Kidney (tissue), 14 donors: ENCODE data around the gene EIF6. TPM values are rescaled to one million over a fixed set of nuclear protein-coding genes. Genes with fewer than 3 reads are reported as not detected.
"Not testable (repeated sequence)": the region's sequence is repeated elsewhere in the genome, so short reads cannot be mapped to it uniquely, and the experiment has no call there.

Experiments
- DNase-seq, 5 donors: peaks; one replicate each; pipeline ENCODE4 v3.0.0-alpha.2; 2013 to 2020
- FAIRE-seq: peaks from 2 replicates; lab custom pipeline; 2012; peaks lifted over from hg19 to GRCh38; lab: Jason Lieb, UNC
- H3K27ac ChIP-seq, 2 donors: one replicate each; pipeline ENCODE4 v1.7.0; 2013; ENCODE audit warnings: low read depth in 2 of 2, low read length in 2 of 2, inconsistent platforms in 1 of 2
- H3K27me3 ChIP-seq: one replicate; pipeline ENCODE4 v1.7.1; 2013; ENCODE audit warnings: low read length, inconsistent platforms; ENCODE audit not compliant: control insufficient read depth, insufficient read depth
- H3K36me3 ChIP-seq, 3 donors: one replicate each; pipeline versions ENCODE4 v1.7.0 to v1.7.1; 2013; ENCODE audit warnings: low read length in 3 of 3, control low read depth in 1 of 3, inconsistent platforms in 1 of 3; ENCODE audit not compliant: insufficient read depth in 3 of 3, control insufficient read depth in 2 of 3
- H3K4me1 ChIP-seq, 3 donors: one replicate each; pipeline versions ENCODE4 v1.7.0 to v1.7.1; 2013; ENCODE audit warnings: low read length in 3 of 3, inconsistent platforms in 1 of 3, low read depth in 1 of 3; ENCODE audit not compliant: control insufficient read depth in 2 of 3, insufficient read depth in 2 of 3
- H3K4me3 ChIP-seq, 3 donors: one replicate each; pipeline versions ENCODE4 v1.7.0 to v1.8.1; 2013; ENCODE audit warnings: low read length in 3 of 3, control low read depth in 1 of 3, inconsistent platforms in 1 of 3
- H3K9ac ChIP-seq, 3 donors: one replicate each; pipeline versions ENCODE4 v1.7.0 to v1.7.1; 2013; ENCODE audit warnings: low read length in 3 of 3, control low read depth in 1 of 3, inconsistent platforms in 1 of 3
- H3K9me3 ChIP-seq, 3 donors: one replicate each; pipeline versions ENCODE4 v1.7.0 to v1.7.1; 2013; ENCODE audit warnings: low read length in 3 of 3, control low read depth in 1 of 3, inconsistent platforms in 1 of 3; ENCODE audit not compliant: control insufficient read depth in 2 of 3, insufficient read depth in 1 of 3
- intact Hi-C: fragments of 100-400 bp; cut with DNase I; formaldehyde crosslinking; loops from one replicate; pipeline ENCODE4 v1.11.1; 2022
- polyA plus RNA-seq: library from polyadenylated mRNA; stranded (reverse); fragments of 350-450 nt; fragmentation: Illumina TruSeq; extraction: RNeasy Lipid Tissue Mini Kit (QIAGEN cat#74804); gene quantifications from one replicate; pipeline ENCODE4 v1.2.3, GENCODE V29; 2014; ENCODE audit warnings: low read depth, low replicate concordance; ENCODE audit not compliant: insufficient read depth
- total RNA-seq: library from RNA; stranded (reverse); fragmentation: NEBNext Ultra II Directional; extraction: Animal tissue kit (Norgen Biotek cat#: 25700); gene quantifications from one replicate; pipeline ENCODE4 v1.2.1, GENCODE V29; 2021
- TF ChIP-seq, protein P1 (sequence below): IDR thresholded peaks from 3 replicates; pipeline ENCODE4 v1.5.1; 2012; ENCODE audit warnings: mild to moderate bottlenecking, moderate library complexity, borderline replicate concordance; ENCODE audit not compliant: insufficient read depth; ENCODE audit errors: extremely low read depth
- donor health status: control.
- donor health status: control.
- donor health status: control.
- donor health status: control.
- donor health status: control.
- donor health status: DM: yes; HTN: yes; CAD: no.
- donor health status: Normal renal cell carcinoma (clear cell type).

Gene EIF6
- total and polyA plus RNA-seq, 2 donors from 2014 or later = 114 to 254 TPM

DNA sequence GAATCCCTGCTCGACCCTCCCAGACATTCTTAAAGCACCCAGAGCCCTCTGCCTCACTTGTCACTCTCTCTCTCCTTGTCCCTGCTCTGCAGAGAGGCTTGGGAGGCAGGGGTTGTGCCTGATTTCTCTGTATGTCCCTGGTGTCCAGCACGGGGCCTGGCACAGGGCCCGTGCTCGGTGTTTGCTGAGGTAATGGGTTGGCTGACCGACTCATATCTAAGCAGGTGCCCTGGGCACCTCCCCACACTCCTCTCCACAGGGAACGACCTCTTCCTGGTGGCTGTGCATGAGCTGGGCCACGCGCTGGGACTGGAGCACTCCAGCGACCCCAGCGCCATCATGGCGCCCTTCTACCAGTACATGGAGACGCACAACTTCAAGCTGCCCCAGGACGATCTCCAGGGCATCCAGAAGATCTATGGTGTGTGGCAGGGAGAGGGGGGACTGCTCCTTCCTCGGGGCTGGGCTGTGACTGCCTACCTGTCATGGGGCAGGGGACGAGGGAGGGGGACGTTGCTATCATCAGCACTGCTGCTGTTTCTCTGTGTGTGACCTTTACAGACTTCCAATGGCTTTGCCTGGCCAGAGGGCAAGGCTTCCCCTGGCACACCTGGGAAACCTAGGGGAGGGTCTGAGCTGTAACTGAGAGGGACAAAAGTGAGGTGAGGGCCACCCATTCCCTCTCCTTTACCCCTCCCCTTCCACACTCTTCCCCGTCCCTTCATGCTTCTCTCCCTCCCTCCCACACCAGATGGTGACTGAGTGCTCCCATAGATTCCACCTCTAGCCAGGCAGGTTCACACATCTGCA lies 20.8 kb downstream of the EIF6 start:
- TF ChIP-seq, protein P1, sequence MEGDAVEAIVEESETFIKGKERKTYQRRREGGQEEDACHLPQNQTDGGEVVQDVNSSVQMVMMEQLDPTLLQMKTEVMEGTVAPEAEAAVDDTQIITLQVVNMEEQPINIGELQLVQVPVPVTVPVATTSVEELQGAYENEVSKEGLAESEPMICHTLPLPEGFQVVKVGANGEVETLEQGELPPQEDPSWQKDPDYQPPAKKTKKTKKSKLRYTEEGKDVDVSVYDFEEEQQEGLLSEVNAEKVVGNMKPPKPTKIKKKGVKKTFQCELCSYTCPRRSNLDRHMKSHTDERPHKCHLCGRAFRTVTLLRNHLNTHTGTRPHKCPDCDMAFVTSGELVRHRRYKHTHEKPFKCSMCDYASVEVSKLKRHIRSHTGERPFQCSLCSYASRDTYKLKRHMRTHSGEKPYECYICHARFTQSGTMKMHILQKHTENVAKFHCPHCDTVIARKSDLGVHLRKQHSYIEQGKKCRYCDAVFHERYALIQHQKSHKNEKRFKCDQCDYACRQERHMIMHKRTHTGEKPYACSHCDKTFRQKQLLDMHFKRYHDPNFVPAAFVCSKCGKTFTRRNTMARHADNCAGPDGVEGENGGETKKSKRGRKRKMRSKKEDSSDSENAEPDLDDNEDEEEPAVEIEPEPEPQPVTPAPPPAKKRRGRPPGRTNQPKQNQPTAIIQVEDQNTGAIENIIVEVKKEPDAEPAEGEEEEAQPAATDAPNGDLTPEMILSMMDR = no peak
- no peaks in the 10 kb centered on the region for H3K9me3 ChIP-seq
- H3K4me3 ChIP-seq = peak overlapping the region in 2 of 3 donors; percentile 53 to 62
- no peaks in the 10 kb centered on the region for H3K27me3 ChIP-seq
- H3K9ac ChIP-seq = peak overlapping the region in 2 of 3 donors; percentile 12 to 99
- intact Hi-C loops = no loop called here
- no peak for FAIRE-seq
- peak overlapping the region; percentile 99 to 100 for H3K27ac ChIP-seq
- peaks cover 0 to 4% (median 4%) of the 10 kb centered on the region in 3 donors for H3K36me3 ChIP-seq
- DNase-seq = peak in 2 of 5 donors; percentile 26 to 88
- peaks cover 0 to 36% (median 22%) of the 10 kb centered on the region in 3 donors for H3K4me1 ChIP-seq

DNA sequence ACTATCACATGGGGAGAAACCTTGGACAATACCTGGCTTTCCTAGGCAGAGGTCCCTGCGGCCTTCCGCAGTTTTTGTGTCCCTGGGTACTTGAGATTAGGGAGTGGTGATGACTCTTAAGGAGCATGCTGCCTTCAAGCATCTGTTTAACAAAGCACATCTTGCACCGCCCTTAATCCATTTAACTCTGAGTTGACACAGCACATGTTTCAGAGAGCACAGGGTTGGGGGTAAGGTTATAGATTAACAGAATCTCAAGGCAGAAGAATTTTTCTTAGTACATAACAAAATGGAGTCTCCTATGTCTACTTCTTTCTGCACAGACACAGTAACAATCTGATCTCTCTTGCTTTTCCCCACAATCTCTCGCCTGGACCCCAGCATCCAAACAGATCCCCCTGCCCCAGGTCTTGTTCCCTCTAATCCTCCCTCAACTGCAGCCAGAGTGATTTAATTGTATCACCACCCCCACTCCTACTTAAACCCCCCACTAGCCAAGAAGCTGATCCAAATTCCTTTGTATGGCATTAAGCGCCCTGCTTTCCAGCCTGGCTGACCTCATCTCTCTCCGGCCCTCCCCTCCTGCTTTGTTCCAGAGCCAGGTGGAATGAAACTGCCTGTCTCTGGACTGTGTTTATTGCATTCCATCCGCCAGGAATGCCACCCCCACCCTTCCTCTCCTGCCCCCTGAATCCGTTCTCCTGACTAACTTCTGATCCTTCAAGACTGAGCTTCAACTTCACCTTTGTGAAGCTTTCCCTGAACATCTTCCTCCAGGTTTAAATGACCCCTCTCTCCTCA lies 21.6 kb downstream of the EIF6 start:
- H3K4me3 ChIP-seq = peak overlapping the region in 2 of 3 donors; percentile 53 to 62
- peaks cover 0 to 30% (median 18%) of the 10 kb centered on the region in 3 donors for H3K4me1 ChIP-seq
- H3K36me3 ChIP-seq, H3K27me3 ChIP-seq, H3K9me3 ChIP-seq, FAIRE-seq, intact Hi-C loops: not testable (repeated sequence)
- peak overlapping the region in 2 of 3 donors; percentile 12 to 99 for H3K9ac ChIP-seq
- peak; percentile 83 to 96 (median 91) for DNase-seq
- H3K27ac ChIP-seq = peak overlapping the region; percentile 99 to 100

DNA sequence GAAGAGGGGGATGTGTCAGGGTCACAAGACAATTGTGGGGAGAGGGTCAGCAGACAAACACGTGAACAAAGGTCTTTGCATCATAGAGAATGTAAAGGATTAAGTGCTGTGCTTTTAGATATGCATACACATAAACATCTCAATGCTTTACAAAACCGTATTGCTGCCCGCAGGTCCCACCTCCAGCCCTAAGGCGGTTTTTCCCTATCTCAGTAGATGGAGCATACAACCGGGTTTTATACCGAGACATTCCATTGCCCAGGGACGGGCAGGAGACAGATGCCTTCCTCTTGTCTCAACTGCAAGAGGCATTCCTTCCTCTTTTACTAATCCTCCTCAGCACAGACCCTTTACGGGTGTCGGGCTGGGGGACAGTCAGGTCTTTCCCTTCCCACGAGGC lies 22.3 kb downstream of the EIF6 start:
- H3K36me3 ChIP-seq, H3K4me3 ChIP-seq, H3K9ac ChIP-seq, DNase-seq, H3K27me3 ChIP-seq, FAIRE-seq, intact Hi-C loops, H3K9me3 ChIP-seq: not testable (repeated sequence)
- Histone ChIP-seq H3K27ac (peak overlapping the region; percentile 64 to 69), H3K4me1 (peaks cover 0 to 31% (median 21%) of the 10 kb centered on the region in 3 donors)

DNA sequence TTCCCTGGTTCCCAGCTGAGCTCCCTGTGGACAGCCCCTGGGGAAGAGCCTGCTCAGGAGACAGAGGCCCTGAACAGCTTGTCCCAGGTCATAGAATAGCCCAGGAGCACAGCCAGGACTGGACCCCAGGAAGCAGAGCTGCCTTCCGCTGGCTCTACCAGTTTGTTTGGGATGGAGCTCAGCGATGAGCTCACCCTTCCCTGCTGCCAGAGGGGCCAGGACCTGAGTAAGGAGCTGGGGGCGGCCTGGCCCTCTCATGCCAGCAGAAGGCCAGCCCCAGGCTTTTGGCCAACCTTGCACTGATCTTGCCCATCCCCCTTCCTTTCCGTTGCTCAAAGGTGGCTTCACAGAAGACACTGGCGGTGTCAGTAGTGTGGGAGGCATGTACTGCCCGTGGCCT lies 24.1 kb downstream of the EIF6 start:
- intact Hi-C loops = no loop called here
- H3K4me3 ChIP-seq = no peak overlapping the region
- TF ChIP-seq, protein P1 = no peak
- FAIRE-seq (no peak), DNase-seq (no peak)
- peaks cover 0 to 26% (median 23%) of the 10 kb centered on the region in 3 donors for H3K4me1 ChIP-seq
- peak overlapping the region; percentile 62 to 81 for H3K27ac ChIP-seq
- no peak overlapping the region for H3K9ac ChIP-seq
- no peaks in the 10 kb centered on the region for H3K27me3 ChIP-seq
- no peaks in the 10 kb centered on the region for H3K36me3 ChIP-seq
- H3K9me3 ChIP-seq = no peaks in the 10 kb centered on the region
